GM12873 (cell line): ENCODE results near the gene MMS19.

Experiments used
- CTCF ChIP-seq: IDR thresholded peaks from 2 replicates; pipeline ENCODE4 v1.5.1; 2012; ENCODE audit warnings: low read depth, mild to moderate bottlenecking, moderate library complexity, low read length, control low read depth; ENCODE audit not compliant: insufficient read depth; ENCODE audit errors: missing control alignments

Gene MMS19

DNA sequence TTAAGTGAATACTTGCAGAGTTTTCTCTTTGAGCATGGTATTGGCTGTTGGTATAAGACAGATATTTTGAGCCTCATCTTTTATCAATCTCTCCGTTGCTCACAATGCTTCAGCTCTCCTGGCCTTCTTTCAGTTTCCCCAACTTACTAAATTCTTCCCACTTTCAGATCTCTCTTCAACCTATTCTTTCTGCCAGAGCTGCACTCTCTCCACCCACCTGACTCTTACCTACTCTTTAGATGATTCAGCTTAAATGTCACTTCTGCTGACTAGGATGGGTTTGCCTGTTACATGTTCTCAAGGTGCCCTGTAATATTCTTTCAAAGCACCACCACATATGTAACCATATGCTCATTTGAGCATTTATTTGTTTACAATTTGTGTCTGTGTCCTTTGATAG, 54.0 kb downstream of the MMS19 start:
- TF ChIP-seq CTCF: no peak

- TF ChIP-seq CTCF: no peak
Observed at GRCh38 chr10:97442277-97442676, 55.9 kb downstream of the MMS19 start.

DNA sequence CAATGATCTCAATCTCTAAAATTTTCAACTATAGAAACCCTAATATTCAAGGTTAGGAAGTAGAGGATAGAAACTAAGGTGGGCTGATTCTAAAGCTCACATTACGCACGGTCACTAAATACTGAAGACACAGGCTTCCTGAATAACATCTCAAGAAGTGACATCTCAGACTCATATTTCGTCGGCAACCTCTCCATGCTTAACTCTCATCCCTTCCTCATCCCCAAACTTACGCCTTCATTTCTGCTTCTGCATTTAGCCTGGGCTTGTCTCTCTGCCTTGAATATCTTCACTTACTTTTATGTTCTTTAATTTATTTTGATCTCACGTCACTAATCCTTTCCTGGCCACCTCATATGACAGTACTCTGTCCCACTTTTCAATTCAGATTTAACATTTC, 63.0 kb downstream of the MMS19 start:
- TF ChIP-seq CTCF: no peak

DNA sequence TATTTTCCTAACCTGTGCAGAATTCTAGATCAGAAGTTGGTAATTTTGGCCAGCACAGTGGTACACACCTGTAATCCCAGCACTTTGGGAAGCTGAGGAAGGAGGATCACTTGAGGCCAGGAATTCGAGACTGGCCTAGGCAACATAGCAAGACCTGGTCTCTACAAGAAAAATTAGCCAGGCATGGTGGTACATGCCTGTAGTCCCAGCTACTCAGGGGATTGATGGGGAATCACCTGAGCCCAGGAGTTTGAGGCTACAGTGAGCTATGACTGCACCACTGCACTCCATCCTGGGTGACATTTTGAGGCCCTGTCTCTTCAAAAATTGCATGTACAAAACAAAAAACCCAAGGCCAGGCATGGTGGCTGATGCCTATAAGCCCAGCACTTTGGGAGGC, 63.7 kb downstream of the MMS19 start:
- no peak for TF ChIP-seq CTCF

DNA sequence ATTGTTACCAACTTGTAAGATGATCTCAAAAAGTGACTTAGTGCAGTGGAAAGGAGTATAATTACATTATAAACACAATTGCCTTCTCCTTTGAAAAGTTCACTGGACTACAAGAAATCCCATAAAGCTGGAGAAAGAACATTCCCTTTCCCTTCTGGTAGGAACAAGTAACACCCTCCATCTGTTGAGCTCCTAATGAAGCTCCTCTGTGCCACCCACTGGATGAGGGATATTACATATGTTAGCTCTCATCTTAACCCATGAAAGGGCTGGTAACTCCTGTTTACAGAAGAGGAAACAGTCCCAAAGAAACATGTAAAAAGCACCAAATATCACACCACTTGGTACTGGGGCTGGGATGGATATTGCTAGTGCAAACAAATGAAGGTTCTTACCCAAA, 64.2 kb downstream of the MMS19 start:
- no peak for TF ChIP-seq CTCF

- TF ChIP-seq CTCF: no peak
Observed at GRCh38 chr10:97428572-97428981, 69.6 kb downstream of the MMS19 start.

DNA sequence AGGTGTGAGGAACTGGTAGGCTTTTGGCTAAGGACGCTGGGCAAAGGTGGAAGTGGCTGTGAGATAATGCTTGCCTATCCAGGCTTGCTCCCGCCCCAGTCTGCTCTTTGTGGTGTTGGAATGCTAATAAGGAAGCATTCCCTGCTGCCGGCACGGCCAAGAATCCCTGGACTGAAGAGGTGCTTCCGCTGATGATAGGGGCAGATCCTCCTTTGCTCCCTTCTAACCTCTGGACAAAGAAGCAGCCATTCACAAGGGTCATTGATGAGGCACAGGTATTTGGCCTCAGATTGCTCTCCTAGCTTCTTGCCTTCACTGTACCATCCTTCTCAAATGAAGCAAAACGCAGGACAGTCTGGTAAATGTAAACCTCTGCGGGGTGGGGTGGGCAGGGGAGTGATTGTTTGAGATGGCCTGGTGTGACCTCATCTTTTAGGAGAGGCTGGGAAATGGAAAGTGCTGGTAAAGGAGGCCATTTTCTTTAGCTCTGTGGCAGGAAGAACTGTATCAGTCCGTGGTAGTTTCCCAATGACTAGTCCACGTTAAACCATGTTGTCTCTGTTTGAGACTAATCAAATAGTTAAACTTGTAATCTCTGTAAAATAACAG, 70.5 kb downstream of the MMS19 start:
- TF ChIP-seq CTCF: no peak
